ENCODE data around the gene PSPC1.

- no peak for TF ChIP-seq CTCF (IDR thresholded peaks at IDR 0.05)
- no peak for TF ChIP-seq EP300 (IDR thresholded peaks at IDR 0.05)
Measured at GRCh38 chr13:19794631-19795030, 11.9 kb upstream of the PSPC1 start.

Data from tibial nerve (tissue), 4 donors.